SK-N-MC (cell line): ENCODE results near the gene ANO2.

ENCODE experiments used
- EZH2 ChIP-seq: fragments of 200-600 bp; sonication (generic); IDR thresholded peaks from one replicate; pipeline ENCODE4 v1.6.1; 2017; ENCODE audit warnings: antibody characterized with exemption
- FOXP2 ChIP-seq: optimal IDR thresholded peaks from 2 replicates; pipeline ENCODE3; 2011; ENCODE audit warnings: mild to moderate bottlenecking, moderate library complexity; ENCODE audit not compliant: insufficient read depth; ENCODE audit errors: extremely low read length, control extremely low read depth
- POLR2AphosphoS5 ChIP-seq: IDR thresholded peaks from 2 replicates; pipeline ENCODE4 v1.6.1; 2012; ENCODE audit warnings: mild to moderate bottlenecking, low read depth, low read length, borderline replicate concordance

DNA sequence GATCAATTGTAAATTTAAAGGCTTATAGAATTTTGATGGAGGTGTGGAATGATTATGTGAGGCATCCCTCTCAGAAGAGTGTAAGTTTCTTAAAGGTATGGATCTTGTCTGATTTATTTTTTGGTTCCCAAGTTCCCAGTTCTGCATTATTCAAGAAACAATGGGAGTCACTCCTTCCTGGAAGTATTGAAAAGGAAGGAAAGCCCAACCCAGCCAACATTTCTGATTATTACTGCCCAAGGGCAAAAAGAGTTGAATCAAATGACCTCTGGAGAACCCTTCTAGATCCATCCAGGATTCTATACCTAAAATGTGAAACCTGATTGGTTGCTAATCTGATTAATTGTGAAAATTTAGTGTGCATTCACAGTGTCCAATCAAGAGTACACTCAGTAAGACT lies 166.2 kb downstream of the ANO2 start:
- TF ChIP-seq POLR2AphosphoS5 (no peak), EZH2 (no peak), FOXP2 (no peak)
